NT2/D1 (cell line): ENCODE data around the gene HSPBP1.

ENCODE experiments used
- YY1 ChIP-seq: IDR thresholded peaks from 2 replicates; pipeline ENCODE4 v1.6.1; 2011; ENCODE audit not compliant: insufficient read length, insufficient read depth
- ZNF274 ChIP-seq: IDR thresholded peaks from 2 replicates; pipeline ENCODE4 v1.6.1; 2011; ENCODE audit warnings: mild to moderate bottlenecking, low read depth, low read length

DNA sequence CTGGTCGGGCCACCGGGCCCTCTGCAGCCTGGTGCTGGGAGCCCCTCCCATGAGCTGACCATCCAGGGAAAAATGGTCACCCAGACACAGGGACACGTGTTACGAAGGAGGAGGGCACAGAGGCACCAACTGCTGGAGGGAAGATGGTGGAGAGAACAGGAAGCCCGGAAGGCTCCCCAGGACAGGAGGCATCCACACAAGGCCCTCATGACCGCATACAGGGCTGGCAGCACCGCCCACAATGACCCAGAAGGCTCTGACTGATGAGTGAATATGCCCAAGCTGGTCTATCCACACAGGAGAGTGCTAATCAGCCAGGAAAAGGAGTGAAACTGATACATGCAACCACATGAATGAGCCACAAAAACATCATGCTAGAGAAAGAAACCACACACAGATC lies 37.4 kb downstream of the HSPBP1 start:
- no peak for TF ChIP-seq YY1
- TF ChIP-seq ZNF274: no peak
